Mucosa of descending colon (tissue), 3 donors: ENCODE measurements around the gene PRR29. TPM values are rescaled to one million over a fixed set of nuclear protein-coding genes. Genes with fewer than 3 reads are reported as not detected.

Experiments used
- ATAC-seq: fragments of 200-7000 bp; cut with Tn5 transposase; one replicate; pipeline ENCODE4 v1.9.1; 2020; ENCODE audit warnings: mild to moderate bottlenecking, moderate library complexity
- DNase-seq, 3 donors: peaks; one replicate each; pipeline ENCODE4 v3.0.0-alpha.2; 2020
- H3K36me3 ChIP-seq: fragments of 200-600 bp; one replicate; pipeline ENCODE4 v1.8.0; 2021; ENCODE audit warnings: low read depth, mild to moderate bottlenecking
- H3K4me1 ChIP-seq: fragments of 200-600 bp; one replicate; pipeline ENCODE4 v1.8.0; 2021; ENCODE audit warnings: low read depth, mild to moderate bottlenecking
- H3K4me3 ChIP-seq: fragments of 200-600 bp; one replicate; pipeline ENCODE4 v1.8.0; 2021; ENCODE audit warnings: mild to moderate bottlenecking
- H3K9me3 ChIP-seq: fragments of 200-600 bp; one replicate; pipeline ENCODE4 v1.8.0; 2021; ENCODE audit warnings: mild to moderate bottlenecking
- intact Hi-C, 2 donors: fragments of 100-400 bp; cut with DNase I in 1 of 2; cut with micrococcal nuclease in 1 of 2; formaldehyde crosslinking; loops; one replicate each; pipeline versions ENCODE4 v1.11.0 to v1.11.1; 2022; cut with DNase I, micrococcal nuclease
- total RNA-seq, 3 donors: library from RNA; stranded (reverse); fragmentation: NEBNext Ultra II Directional in 2 of 3; extraction: Animal tissue kit (Norgen Biotek cat#: 25700) in 2 of 3; gene quantifications; one replicate each; pipeline versions ENCODE4 v1.2.1 to v1.2.4, GENCODE V29; 2021 to 2023
- TF ChIP-seq, protein P1 (sequence below): fragments of 200-600 bp; IDR thresholded peaks from one replicate; pipeline ENCODE4 v1.8.0; 2022; ENCODE audit warnings: antibody characterized with exemption, mild to moderate bottlenecking
- donor health status: DM: no; HTN: no; CAD: no; lungs with moderate emphysema.
- donor health status: DM: no; HTN: no; CAD: no.
- donor health status: DM: no; HTN: yes; CAD: no.

PRR29 gene
- total RNA-seq, 3 donors from 2014 or later, result not detected

DNA sequence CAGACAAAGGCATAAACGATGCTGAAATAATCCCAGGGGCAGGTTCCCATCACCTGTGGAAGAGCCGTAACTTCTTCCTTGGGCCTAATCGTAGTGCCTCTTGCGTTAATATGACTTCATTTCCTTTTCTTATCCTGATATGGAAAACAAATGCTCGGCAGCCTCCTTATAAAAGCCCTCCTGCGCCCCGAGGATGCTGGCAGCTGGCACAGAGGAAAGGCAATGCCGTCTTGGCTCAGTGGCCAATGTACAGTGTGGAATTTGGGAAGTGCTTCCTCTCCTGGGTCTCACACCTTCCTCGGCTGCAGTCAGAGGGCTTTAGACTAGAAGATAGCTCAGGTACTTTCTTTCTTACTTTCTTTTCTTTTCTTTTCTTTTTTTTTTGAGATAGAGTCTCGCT lies 28.9 kb upstream of the PRR29 start:
- no peak for DNase-seq
- intact Hi-C loops, result no loop called here
- Histone ChIP-seq H3K36me3 (no peaks in the 10 kb centered on the region), H3K4me3 (no peak overlapping the region), H3K9me3 (no peaks in the 10 kb centered on the region), H3K4me1 (no peaks in the 10 kb centered on the region)
- TF ChIP-seq, protein P1, sequence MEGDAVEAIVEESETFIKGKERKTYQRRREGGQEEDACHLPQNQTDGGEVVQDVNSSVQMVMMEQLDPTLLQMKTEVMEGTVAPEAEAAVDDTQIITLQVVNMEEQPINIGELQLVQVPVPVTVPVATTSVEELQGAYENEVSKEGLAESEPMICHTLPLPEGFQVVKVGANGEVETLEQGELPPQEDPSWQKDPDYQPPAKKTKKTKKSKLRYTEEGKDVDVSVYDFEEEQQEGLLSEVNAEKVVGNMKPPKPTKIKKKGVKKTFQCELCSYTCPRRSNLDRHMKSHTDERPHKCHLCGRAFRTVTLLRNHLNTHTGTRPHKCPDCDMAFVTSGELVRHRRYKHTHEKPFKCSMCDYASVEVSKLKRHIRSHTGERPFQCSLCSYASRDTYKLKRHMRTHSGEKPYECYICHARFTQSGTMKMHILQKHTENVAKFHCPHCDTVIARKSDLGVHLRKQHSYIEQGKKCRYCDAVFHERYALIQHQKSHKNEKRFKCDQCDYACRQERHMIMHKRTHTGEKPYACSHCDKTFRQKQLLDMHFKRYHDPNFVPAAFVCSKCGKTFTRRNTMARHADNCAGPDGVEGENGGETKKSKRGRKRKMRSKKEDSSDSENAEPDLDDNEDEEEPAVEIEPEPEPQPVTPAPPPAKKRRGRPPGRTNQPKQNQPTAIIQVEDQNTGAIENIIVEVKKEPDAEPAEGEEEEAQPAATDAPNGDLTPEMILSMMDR, result no peak
- no peak for ATAC-seq

DNA sequence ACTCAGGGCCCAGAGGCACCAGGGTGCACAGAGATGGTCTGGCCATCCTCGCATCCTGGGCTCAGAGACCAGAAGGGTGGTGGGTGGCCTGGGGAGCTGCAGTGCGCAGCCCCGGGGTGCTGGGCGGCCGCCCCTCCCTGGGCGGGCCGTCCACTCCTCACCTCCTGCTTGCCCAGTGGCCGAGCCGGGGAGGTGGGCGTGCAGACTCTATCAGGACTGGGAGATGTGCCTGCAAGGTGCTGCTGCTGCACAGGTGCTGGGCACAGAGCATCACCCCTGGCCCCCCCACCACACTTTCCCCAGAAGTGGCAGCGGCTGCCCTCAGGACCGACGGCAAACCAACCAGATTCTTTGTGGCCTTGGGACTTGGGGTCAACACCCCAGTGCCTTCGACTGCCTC lies 25.4 kb upstream of the PRR29 start, which contains the start of gene SCN4A:
SCN4A (minus strand) TSS at position 123 of the 400 bp plus-strand sequence; CDS start at position 46, 77 bp downstream.
- DNase-seq, result no peak
- no peaks in the 10 kb centered on the region for H3K9me3 ChIP-seq
- intact Hi-C loops, result no loop called here
- H3K4me1 ChIP-seq, result no peaks in the 10 kb centered on the region
- TF ChIP-seq, protein P1, result no peak
- H3K4me3 ChIP-seq, result no peak within 1 kb of the TSS
- no peaks in the 10 kb centered on the region for H3K36me3 ChIP-seq
- ATAC-seq, result no peak

GRCh38 chr17:63973247-63973646 lies 24.9 kb upstream of the PRR29 start:
- ATAC-seq, result no peak
- TF ChIP-seq, protein P1, result no peak
- DNase-seq, result no peak
- no peaks in the 10 kb centered on the region for H3K36me3 ChIP-seq
- no peaks in the 10 kb centered on the region for H3K4me1 ChIP-seq
- H3K9me3 ChIP-seq, result no peaks in the 10 kb centered on the region
- H3K4me3 ChIP-seq, result no peak overlapping the region
- intact Hi-C loops, result no loop called here

DNA sequence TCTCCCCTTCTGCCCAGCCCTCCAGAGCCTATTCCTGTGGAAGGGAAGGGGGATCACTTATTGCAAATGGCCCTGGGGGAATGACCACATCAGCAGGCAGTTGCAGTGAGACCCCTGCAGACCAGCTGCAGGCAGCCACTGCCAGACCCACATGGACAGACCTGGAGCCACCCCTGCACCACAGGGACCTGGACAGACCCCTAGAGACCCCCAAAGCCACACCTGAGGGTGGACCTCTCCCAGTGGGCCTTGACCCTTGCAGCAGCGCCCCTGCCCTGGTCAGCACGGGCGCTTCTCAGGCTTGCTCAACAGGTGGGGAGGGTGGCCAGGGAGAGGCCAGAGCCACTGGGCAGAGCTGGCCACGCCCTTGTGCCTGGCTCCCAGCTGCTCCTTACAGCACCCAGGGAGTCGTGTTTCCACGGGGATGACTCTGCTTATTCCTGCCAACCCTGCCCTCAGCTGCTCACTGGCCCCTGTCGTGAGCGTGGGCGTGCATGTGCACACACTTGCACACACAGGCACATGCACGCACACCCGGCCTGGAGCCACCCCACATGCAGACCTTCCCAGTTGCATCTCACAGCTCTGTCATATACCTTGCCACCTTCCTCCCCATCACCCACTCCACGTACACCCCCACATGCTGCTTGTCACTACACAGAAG lies 24.1 kb upstream of the PRR29 start:
- no peak overlapping the region for H3K4me3 ChIP-seq
- H3K9me3 ChIP-seq, result no peaks in the 10 kb centered on the region
- intact Hi-C loops, result no loop called here
- H3K4me1 ChIP-seq, result no peaks in the 10 kb centered on the region
- ATAC-seq, result peak; percentile 83
- peak in 2 of 3 donors; percentile 53 for DNase-seq
- no peaks in the 10 kb centered on the region for H3K36me3 ChIP-seq
- TF ChIP-seq, protein P1, result no peak

- intact Hi-C loops, result no loop called here
These were observed 23.5 kb upstream of the PRR29 start for GRCh38 chr17:63974594-63975192.

More at GRCh38 chr17:63974594-63975192, 23.5 kb upstream of the PRR29 start:
- no peak for DNase-seq
- Histone ChIP-seq H3K9me3 (no peaks in the 10 kb centered on the region), H3K4me3 (no peak overlapping the region), H3K36me3 (no peaks in the 10 kb centered on the region), H3K4me1 (no peaks in the 10 kb centered on the region)
- ATAC-seq, result no peak
- TF ChIP-seq, protein P1, result no peak
